ENCODE data around the gene WNT8A.

Gene WNT8A

GRCh38 chr5:138082033-138082432, 1.8 kb upstream of the WNT8A start:
- POLR2A ChIA-PET (ENCODE audit: low non-redundant PET), result no interaction called here
- TF ChIP-seq CTCF (conservative IDR thresholded peaks at IDR 0.05; ENCODE audit: low read depth), result no peak
- no peak for DNase-seq (ENCODE audit: low spot score)
- CTCF ChIA-PET, result interaction anchor here (0.6 to 1.6 kb wide), 6 partner anchors 13 to 440 kb away, joined by 3 to 5 read pairs (median 4); no protein-coding TSS in a partner anchor
- no peak overlapping the region for H3K27ac ChIP-seq

- ChIA-PET POLR2A (ENCODE audit: low non-redundant PET) (no interaction called here), CTCF (interaction anchor here (0.6 to 1.1 kb wide), 4 partner anchors 15 to 27 kb away, joined by 3 to 5 read pairs (median 4); no protein-coding TSS in a partner anchor)
- TF ChIP-seq CTCF (conservative IDR thresholded peaks at IDR 0.05; ENCODE audit: low read depth), result no peak
- no peak for DNase-seq (ENCODE audit: low spot score)
- H3K27ac ChIP-seq, result no peak overlapping the region
Observed at GRCh38 chr5:138091685-138092084, 7.9 kb downstream of the WNT8A start.

GRCh38 chr5:138092301-138092700, 8.5 kb downstream of the WNT8A start:
- POLR2A ChIA-PET (ENCODE audit: low non-redundant PET), result no interaction called here
- TF ChIP-seq CTCF (conservative IDR thresholded peaks at IDR 0.05; ENCODE audit: low read depth), result no peak
- H3K27ac ChIP-seq, result no peak overlapping the region
- DNase-seq (ENCODE audit: low spot score), result no peak
- CTCF ChIA-PET, result interaction anchor here (0.6 to 1.1 kb wide), 2 partner anchors 15 to 27 kb away, joined by 3 to 4 read pairs; no protein-coding TSS in a partner anchor

GRCh38 chr5:138093036-138093435, 9.2 kb downstream of the WNT8A start:
- ChIA-PET POLR2A (ENCODE audit: low non-redundant PET) (no interaction called here), CTCF (no interaction called here)
- no peak overlapping the region for H3K27ac ChIP-seq
- no peak for TF ChIP-seq CTCF (conservative IDR thresholded peaks at IDR 0.05; ENCODE audit: low read depth)
- no peak for DNase-seq (ENCODE audit: low spot score)

- ChIA-PET POLR2A (ENCODE audit: low non-redundant PET) (no interaction called here), CTCF (no interaction called here)
- no peak overlapping the region for H3K27ac ChIP-seq
- no peak for TF ChIP-seq CTCF (conservative IDR thresholded peaks at IDR 0.05; ENCODE audit: low read depth)
- DNase-seq (ENCODE audit: low spot score), result no peak
Observed at GRCh38 chr5:138095100-138095907, 11.5 kb downstream of the WNT8A start.

- ChIA-PET POLR2A (ENCODE audit: low non-redundant PET) (no interaction called here), CTCF (no interaction called here)
- no peak for TF ChIP-seq CTCF (conservative IDR thresholded peaks at IDR 0.05; ENCODE audit: low read depth)
- DNase-seq (ENCODE audit: low spot score), result no peak
- H3K27ac ChIP-seq, result no peak overlapping the region
Observed at GRCh38 chr5:138096363-138096762, 12.5 kb downstream of the WNT8A start.

Measured in RWPE1 (cell line).